Measurements from ENCODE around the gene REXO4. TPM values are rescaled to one million over a fixed set of nuclear protein-coding genes. Genes with fewer than 3 reads are reported as not detected.

Gene REXO4
- total and polyA plus RNA-seq, 2 of the 4 experiments (the other 2 are of a cell fraction): 16.1 to 21.8 TPM

DNA sequence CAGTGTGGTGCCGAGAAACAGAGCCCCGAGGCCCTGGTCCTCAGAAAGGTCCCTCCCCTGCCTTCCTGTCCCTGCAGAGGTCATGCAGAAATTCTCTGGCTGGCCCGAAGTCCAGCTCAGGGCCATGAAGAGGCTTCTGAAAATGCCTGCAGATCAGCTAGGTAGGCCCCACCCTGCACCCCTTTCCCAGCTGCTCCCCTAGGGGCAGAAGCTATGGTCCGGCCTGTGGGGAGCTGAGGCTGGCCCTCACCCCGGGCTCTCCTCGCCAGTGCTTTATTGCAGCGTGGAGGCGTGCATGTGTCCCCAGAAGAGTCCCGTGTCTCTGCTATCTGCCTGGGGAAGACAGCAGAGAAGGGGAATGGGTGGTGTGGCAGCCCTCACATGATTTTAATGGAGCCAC, 19.9 kb downstream of the REXO4 start:
- no peak overlapping the region for H2BK5ac ChIP-seq (ENCODE audit: low read depth, low read length, poor library complexity, severe bottlenecking)
- dilution Hi-C loops (cut with HindIII; ENCODE audit: low sequenced_read_pairs, unreplicated experiment): no loop called here
- peaks cover 1% of the 10 kb centered on the region for H3K36me3 ChIP-seq (ENCODE audit: control insufficient read depth, insufficient read depth, low read length)
- WGBS, 2 experiments (ENCODE audit: extremely low coverage in 2 of 2, insufficient read length in 1 of 2): 85% methylated on average over 6 of the region's 9 CpGs; no CpG with 5 or more reads in 1 of the 2 experiments
- CTCF ChIA-PET: no interaction called here
- no peak overlapping the region for H3K4me3 ChIP-seq (ENCODE audit: insufficient read depth, low read depth, low read length)
- H3K27me3 ChIP-seq (ENCODE audit: control insufficient read depth, insufficient read depth, low read length): peaks cover 30% of the 10 kb centered on the region
- no peak overlapping the region for H2AFZ ChIP-seq (replicated peaks; ENCODE audit: low read length, poor library complexity)
- no peak overlapping the region for H4K8ac ChIP-seq (ENCODE audit: low read depth in 2 of 2, low read length in 2 of 2)
- no peaks in the 10 kb centered on the region for H3K4me1 ChIP-seq (ENCODE audit: control insufficient read depth, insufficient read depth, low read length)
- no peaks in the 10 kb centered on the region for H3K9me3 ChIP-seq (ENCODE audit: control insufficient read depth, insufficient read depth, low read length)
- no peak overlapping the region for H3K27ac ChIP-seq (ENCODE audit: insufficient read depth, low read length)
- no peak overlapping the region for H4K91ac ChIP-seq (ENCODE audit: insufficient read depth, low read depth, low read length)
- H3K56ac ChIP-seq (ENCODE audit: extremely low read depth, insufficient read depth, low read length): no peak overlapping the region
- in situ Hi-C loops (cut with MboI; ENCODE audit: low sequenced_read_pairs): no loop called here
- no peaks in the 10 kb centered on the region for H3K79me1 ChIP-seq (ENCODE audit: low read depth in 1 of 2, low read length in 2 of 2)
- no peak overlapping the region for H2BK15ac ChIP-seq (ENCODE audit: low read depth, low read length)
- H3K4ac ChIP-seq (ENCODE audit: low read depth, low read length): no peak overlapping the region
- no peak overlapping the region for H3K14ac ChIP-seq (replicated peaks; ENCODE audit: low read depth, low read length)
- TF ChIP-seq MAFK (IDR thresholded peaks at IDR 0.05; ENCODE audit: low read depth, low read length) (no peak), MXI1 (IDR thresholded peaks at IDR 0.05; ENCODE audit: borderline replicate concordance, low read depth, low read length) (no peak), BHLHE40 (IDR thresholded peaks at IDR 0.05; ENCODE audit: low read depth, low read length) (no peak)
- TF ChIP-seq, protein P1, sequence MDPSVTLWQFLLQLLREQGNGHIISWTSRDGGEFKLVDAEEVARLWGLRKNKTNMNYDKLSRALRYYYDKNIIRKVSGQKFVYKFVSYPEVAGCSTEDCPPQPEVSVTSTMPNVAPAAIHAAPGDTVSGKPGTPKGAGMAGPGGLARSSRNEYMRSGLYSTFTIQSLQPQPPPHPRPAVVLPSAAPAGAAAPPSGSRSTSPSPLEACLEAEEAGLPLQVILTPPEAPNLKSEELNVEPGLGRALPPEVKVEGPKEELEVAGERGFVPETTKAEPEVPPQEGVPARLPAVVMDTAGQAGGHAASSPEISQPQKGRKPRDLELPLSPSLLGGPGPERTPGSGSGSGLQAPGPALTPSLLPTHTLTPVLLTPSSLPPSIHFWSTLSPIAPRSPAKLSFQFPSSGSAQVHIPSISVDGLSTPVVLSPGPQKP (IDR thresholded peaks at IDR 0.05; ENCODE audit: borderline replicate concordance, low read depth, low read length): no peak
- TF ChIP-seq, protein P2, sequence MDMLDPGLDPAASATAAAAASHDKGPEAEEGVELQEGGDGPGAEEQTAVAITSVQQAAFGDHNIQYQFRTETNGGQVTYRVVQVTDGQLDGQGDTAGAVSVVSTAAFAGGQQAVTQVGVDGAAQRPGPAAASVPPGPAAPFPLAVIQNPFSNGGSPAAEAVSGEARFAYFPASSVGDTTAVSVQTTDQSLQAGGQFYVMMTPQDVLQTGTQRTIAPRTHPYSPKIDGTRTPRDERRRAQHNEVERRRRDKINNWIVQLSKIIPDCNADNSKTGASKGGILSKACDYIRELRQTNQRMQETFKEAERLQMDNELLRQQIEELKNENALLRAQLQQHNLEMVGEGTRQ (IDR thresholded peaks at IDR 0.05; ENCODE audit: low read depth, low read length): no peak
- TF ChIP-seq, protein P3, sequence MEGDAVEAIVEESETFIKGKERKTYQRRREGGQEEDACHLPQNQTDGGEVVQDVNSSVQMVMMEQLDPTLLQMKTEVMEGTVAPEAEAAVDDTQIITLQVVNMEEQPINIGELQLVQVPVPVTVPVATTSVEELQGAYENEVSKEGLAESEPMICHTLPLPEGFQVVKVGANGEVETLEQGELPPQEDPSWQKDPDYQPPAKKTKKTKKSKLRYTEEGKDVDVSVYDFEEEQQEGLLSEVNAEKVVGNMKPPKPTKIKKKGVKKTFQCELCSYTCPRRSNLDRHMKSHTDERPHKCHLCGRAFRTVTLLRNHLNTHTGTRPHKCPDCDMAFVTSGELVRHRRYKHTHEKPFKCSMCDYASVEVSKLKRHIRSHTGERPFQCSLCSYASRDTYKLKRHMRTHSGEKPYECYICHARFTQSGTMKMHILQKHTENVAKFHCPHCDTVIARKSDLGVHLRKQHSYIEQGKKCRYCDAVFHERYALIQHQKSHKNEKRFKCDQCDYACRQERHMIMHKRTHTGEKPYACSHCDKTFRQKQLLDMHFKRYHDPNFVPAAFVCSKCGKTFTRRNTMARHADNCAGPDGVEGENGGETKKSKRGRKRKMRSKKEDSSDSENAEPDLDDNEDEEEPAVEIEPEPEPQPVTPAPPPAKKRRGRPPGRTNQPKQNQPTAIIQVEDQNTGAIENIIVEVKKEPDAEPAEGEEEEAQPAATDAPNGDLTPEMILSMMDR (conservative IDR thresholded peaks at IDR 0.05; ENCODE audit: low read depth, low read length): no peak
- 0 out of 2 replicates have a peak, but pooled peaks cover 4% of the 10 kb centered on the region for H3K9me1 ChIP-seq (ENCODE audit: insufficient read depth, low read length)
- intact Hi-C loops (cut with micrococcal nuclease): no loop called here
- no peak overlapping the region for H2AK9ac ChIP-seq (replicated peaks; ENCODE audit: low read depth, low read length, poor library complexity)
- H2BK20ac ChIP-seq (ENCODE audit: low read depth, low read length): no peak overlapping the region
- no peak overlapping the region for H4K5ac ChIP-seq (ENCODE audit: low read depth, low read length)
- H3K18ac ChIP-seq (ENCODE audit: low read depth, low read length): no peak overlapping the region
- H4K20me1 ChIP-seq (ENCODE audit: insufficient read depth, low read length): no peaks in the 10 kb centered on the region
- POLR2A ChIA-PET (ENCODE audit: unreplicated experiment): no interaction called here
- ATAC-seq (ENCODE audit: low read depth) (no peak), DNase-seq (no peak)
- no TSS peak for BruUV-seq (replicated peaks)
- H3K4me2 ChIP-seq (ENCODE audit: low read depth, low read length): no peak overlapping the region
- H2AK5ac ChIP-seq (ENCODE audit: low read depth, low read length): no peak overlapping the region
- H3K23ac ChIP-seq (ENCODE audit: low read depth, low read length): no peak overlapping the region
- H2BK120ac ChIP-seq (ENCODE audit: low read depth, low read length): no peak overlapping the region
- no peak overlapping the region for H3K9ac ChIP-seq (ENCODE audit: low read depth, low read length)
